Lower lobe of right lung (tissue), 2 donors: ENCODE data around the gene RASA2. TPM values are rescaled to one million over a fixed set of nuclear protein-coding genes. Genes with fewer than 3 reads are reported as not detected.
A peak's percentile ranks its signal among the peaks of the same experiment; 100 is the strongest.
"Not testable (repeated sequence)": the region's sequence is repeated elsewhere in the genome, so short reads cannot be mapped to it uniquely, and the experiment has no call there.

Experiments
- ATAC-seq, 2 donors: fragments of 200-7000 bp; cut with Tn5 transposase; one replicate each; pipeline ENCODE4 v1.9.1; 2020 to 2022; ENCODE audit warnings: mild to moderate bottlenecking in 2 of 2, moderate library complexity in 2 of 2
- DNase-seq: peaks from one replicate; pipeline ENCODE4 v3.0.0-alpha.2; 2020
- H3K27ac ChIP-seq: fragments of 200-600 bp; one replicate; pipeline ENCODE4 v1.8.0; 2022
- H3K27me3 ChIP-seq: fragments of 200-600 bp; one replicate; pipeline ENCODE4 v1.8.0; 2022; ENCODE audit warnings: low read depth
- H3K36me3 ChIP-seq: fragments of 200-600 bp; one replicate; pipeline ENCODE4 v1.8.0; 2022; ENCODE audit warnings: mild to moderate bottlenecking
- H3K4me1 ChIP-seq: fragments of 200-600 bp; one replicate; pipeline ENCODE4 v1.8.0; 2022
- H3K4me3 ChIP-seq: fragments of 200-600 bp; one replicate; pipeline ENCODE4 v1.8.0; 2022; ENCODE audit warnings: mild to moderate bottlenecking
- H3K9me3 ChIP-seq: fragments of 200-600 bp; one replicate; pipeline ENCODE4 v1.8.0; 2022
- intact Hi-C: fragments of 100-400 bp; cut with DNase I; formaldehyde crosslinking; loops from one replicate; pipeline ENCODE4 v1.11.0; 2022
- total RNA-seq: library from RNA; stranded (reverse); fragmentation: NEBNext Ultra II Directional; extraction: Animal tissue kit (Norgen Biotek cat#: 25700); gene quantifications from one replicate; pipeline ENCODE4 v1.2.1, GENCODE V29; 2021
- TF ChIP-seq, protein P1 (sequence below): fragments of 200-600 bp; IDR thresholded peaks from one replicate; pipeline ENCODE4 v1.8.0; 2022; ENCODE audit warnings: antibody characterized with exemption, mild to moderate bottlenecking
- donor health status: DM: no; HTN: yes; CAD: no; lungs with severe emphysema.

RASA2 gene
- total RNA-seq, 1 donor from 2014 or later = 21.5 TPM

DNA sequence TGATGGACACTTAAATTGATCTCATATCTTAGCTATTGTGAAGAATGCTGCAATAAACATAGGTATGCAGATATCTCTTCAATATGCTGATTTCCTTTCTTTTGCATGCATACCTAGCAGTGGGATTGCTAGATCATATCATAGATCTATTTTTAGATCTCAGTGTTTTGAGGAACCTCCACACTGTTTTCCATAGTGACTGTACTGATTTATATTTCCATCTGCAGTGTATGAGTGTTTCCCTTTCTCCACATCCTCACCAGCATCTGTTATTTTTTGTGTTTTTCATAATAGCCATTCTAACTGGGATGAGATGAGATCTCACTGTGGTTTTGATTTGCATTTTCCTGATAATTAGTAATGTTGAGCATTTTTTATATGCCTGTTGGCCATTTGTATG is 17.1 kb upstream of the RASA2 start:
- intact Hi-C loops = loop anchor here (5.0 kb wide), 1 partner anchor 93 kb away; no protein-coding TSS in a partner anchor
- DNase-seq (no peak), ATAC-seq (no peak)
- H3K36me3 ChIP-seq = no peaks in the 10 kb centered on the region
- no peak overlapping the region for H3K4me3 ChIP-seq
- H3K9me3 ChIP-seq = no peaks in the 10 kb centered on the region
- TF ChIP-seq, protein P1, sequence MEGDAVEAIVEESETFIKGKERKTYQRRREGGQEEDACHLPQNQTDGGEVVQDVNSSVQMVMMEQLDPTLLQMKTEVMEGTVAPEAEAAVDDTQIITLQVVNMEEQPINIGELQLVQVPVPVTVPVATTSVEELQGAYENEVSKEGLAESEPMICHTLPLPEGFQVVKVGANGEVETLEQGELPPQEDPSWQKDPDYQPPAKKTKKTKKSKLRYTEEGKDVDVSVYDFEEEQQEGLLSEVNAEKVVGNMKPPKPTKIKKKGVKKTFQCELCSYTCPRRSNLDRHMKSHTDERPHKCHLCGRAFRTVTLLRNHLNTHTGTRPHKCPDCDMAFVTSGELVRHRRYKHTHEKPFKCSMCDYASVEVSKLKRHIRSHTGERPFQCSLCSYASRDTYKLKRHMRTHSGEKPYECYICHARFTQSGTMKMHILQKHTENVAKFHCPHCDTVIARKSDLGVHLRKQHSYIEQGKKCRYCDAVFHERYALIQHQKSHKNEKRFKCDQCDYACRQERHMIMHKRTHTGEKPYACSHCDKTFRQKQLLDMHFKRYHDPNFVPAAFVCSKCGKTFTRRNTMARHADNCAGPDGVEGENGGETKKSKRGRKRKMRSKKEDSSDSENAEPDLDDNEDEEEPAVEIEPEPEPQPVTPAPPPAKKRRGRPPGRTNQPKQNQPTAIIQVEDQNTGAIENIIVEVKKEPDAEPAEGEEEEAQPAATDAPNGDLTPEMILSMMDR = no peak
- no peaks in the 10 kb centered on the region for H3K27me3 ChIP-seq
- H3K27ac ChIP-seq = no peak overlapping the region
- no peaks in the 10 kb centered on the region for H3K4me1 ChIP-seq

DNA sequence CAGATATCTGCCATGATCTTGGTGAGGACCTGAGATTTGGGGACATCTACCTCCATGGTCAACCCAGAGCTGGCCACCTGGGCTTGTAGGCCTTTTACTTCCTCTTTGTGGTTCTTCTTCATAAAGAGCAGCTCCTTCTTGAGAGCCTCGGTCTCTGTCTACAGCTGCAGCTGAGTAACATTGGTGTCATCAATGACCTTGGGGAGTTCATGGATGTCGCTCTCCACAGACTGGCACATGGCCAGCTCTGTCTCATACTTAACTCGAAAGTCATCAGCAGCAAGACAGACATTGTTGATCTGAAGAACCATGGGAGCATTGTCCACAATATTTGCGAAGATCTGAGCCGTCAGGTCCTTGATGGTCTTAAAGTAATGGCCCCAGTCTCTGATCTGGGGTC is 15.7 kb upstream of the RASA2 start:
- H3K4me1 ChIP-seq = no peaks in the 10 kb centered on the region
- intact Hi-C loops = loop anchor here (5.0 kb wide), 1 partner anchor 91 kb away; no protein-coding TSS in a partner anchor
- ATAC-seq = no peak

DNA sequence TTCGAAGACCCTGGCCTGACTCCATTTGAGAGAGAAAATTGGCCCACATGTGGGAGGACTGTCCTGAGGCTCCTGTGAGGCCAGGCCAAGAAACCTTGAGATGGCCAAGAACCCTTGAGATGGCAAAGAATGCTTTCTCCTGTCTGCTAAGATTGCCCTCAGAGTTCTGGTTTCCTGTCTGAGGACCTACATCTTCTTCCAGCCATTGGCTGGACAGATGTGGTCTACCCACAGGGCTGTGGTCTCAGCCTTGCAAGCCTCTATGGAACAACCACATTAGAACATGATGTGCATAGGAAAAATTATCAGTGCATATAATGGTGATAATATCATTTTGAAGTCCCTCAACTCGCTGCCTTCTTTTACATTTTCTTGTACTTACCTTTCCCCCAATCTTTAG is 10.8 kb upstream of the RASA2 start:
- Histone ChIP-seq H3K36me3 (no peaks in the 10 kb centered on the region), H3K27ac (no peak overlapping the region), H3K4me3 (no peak overlapping the region), H3K9me3 (no peaks in the 10 kb centered on the region), H3K4me1 (no peaks in the 10 kb centered on the region), H3K27me3 (no peaks in the 10 kb centered on the region)
- intact Hi-C loops = no loop called here
- DNase-seq = no peak
- peak; percentile 40 to 63 for ATAC-seq
- TF ChIP-seq, protein P1 = no peak

More for the DNA sequence above, 15.7 kb upstream of the RASA2 start:
- Histone ChIP-seq H3K36me3 (no peaks in the 10 kb centered on the region), H3K9me3 (no peaks in the 10 kb centered on the region), H3K27me3 (no peaks in the 10 kb centered on the region), H3K4me3 (no peak overlapping the region), H3K27ac (no peak overlapping the region)
- DNase-seq = no peak
- TF ChIP-seq, protein P1 = no peak

DNA sequence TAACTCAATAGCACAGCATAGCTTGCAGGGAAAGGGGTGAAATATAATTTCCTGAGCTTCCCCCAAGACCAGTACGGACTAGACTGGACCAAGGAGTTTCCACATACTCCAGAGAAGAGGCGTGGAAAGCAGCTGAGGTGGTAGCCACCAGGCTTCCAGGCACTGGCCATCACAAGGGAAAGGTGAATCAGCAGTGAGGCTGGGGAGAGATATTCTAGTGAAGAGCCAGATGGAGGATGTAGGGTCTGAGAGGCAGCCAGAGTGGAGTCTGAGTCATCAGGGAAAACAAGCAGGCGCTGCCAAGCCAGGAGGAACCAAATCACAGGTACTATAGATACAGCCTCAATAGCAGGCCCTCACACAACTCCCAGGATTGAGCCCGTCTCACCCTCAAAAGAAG is 9.6 kb upstream of the RASA2 start:
- H3K27me3 ChIP-seq = no peaks in the 10 kb centered on the region
- no peaks in the 10 kb centered on the region for H3K4me1 ChIP-seq
- ATAC-seq = peak; percentile 55 to 59
- no peak for DNase-seq
- H3K4me3 ChIP-seq = no peak overlapping the region
- intact Hi-C loops = no loop called here
- H3K9me3 ChIP-seq = no peaks in the 10 kb centered on the region
- TF ChIP-seq, protein P1 = no peak
- H3K27ac ChIP-seq = no peak overlapping the region
- no peaks in the 10 kb centered on the region for H3K36me3 ChIP-seq

DNA sequence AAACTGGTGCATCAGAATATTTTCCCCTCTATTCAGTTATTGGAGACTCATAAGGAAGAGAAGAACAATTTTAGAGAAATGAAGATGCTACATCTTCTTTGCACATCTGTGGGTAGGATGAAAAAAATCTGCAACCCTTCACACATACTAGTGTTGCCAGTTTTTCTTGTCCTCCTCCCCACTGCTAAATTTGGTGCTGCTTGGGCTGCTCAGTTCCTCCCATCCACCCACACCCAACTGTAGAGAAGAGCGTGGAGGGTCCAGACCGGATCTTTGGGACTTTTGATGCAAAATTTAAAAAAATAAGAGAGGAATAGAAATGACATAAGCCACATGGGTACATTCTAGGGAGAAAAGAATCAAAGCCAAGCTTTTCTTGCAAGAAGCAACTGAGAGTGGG is 8.7 kb upstream of the RASA2 start:
- no peak for ATAC-seq
- H3K27me3 ChIP-seq = no peaks in the 10 kb centered on the region
- no peak overlapping the region for H3K4me3 ChIP-seq
- no peak overlapping the region for H3K27ac ChIP-seq
- intact Hi-C loops = no loop called here
- H3K36me3 ChIP-seq = no peaks in the 10 kb centered on the region
- DNase-seq = no peak
- H3K4me1 ChIP-seq = no peaks in the 10 kb centered on the region
- H3K9me3 ChIP-seq = no peaks in the 10 kb centered on the region
- TF ChIP-seq, protein P1 = no peak

GRCh38 chr3:141478840-141479239 is 8.0 kb upstream of the RASA2 start:
- intact Hi-C loops, H3K9me3 ChIP-seq, DNase-seq, H3K4me3 ChIP-seq, H3K4me1 ChIP-seq, H3K36me3 ChIP-seq, H3K27ac ChIP-seq, H3K27me3 ChIP-seq, ATAC-seq: not testable (repeated sequence)
